ENCODE data around the gene SLC25A19. TPM values are rescaled to one million over a fixed set of nuclear protein-coding genes. Genes with fewer than 3 reads are reported as not detected.

Gene SLC25A19
- total RNA-seq (2022; extraction: Qiagen RNA extraction), result 17.8 to 22.5 TPM (median 20.7 TPM) in 5 replicates

GRCh38 chr17:75289115-75289831 lies at the start of gene SLC25A19:
Gene SLC25A19, minus strand, starts transcription at chr17:75289433. Its CDS starts 2,669 bp downstream, at chr17:75286764.

GRCh38 chr17:75270966-75271232 lies 18.3 kb downstream of the SLC25A19 start, which contains the start of gene MIF4GD:
Gene MIF4GD, minus strand, starts transcription at chr17:75271231. Its CDS starts 1,036 bp downstream, at chr17:75270195.

GRCh38 chr17:75261336-75262111 lies 27.7 kb downstream of the SLC25A19 start, which contains the start of the genes GGA3 and MRPS7:
Gene GGA3, minus strand, starts transcription at chr17:75261606. Its CDS starts 19 bp downstream, at chr17:75261587.
Gene MRPS7, plus strand, starts transcription at chr17:75261879. Its CDS starts 22 bp downstream, at chr17:75261901.

Other genes starting within 250 kb of the SLC25A19 start
- gene ATP5PD, start 242.5 kb downstream of the SLC25A19 start, total RNA-seq (2022; extraction: Qiagen RNA extraction), result 451 to 583 TPM (median 485 TPM) in 5 replicates
- 27.7 to 31.5 TPM (median 29.5 TPM) in 5 replicates for gene KCTD2, start 242.2 kb downstream of the SLC25A19 start, total RNA-seq (2022; extraction: Qiagen RNA extraction)
- 18.6 to 35.9 TPM (median 32.2 TPM) in 5 replicates for gene SLC16A5, start 201.5 kb downstream of the SLC25A19 start, total RNA-seq (2022; extraction: Qiagen RNA extraction)
- 17.3 to 22.0 TPM (median 18.5 TPM) in 5 replicates for gene ARMC7, start 179.5 kb downstream of the SLC25A19 start, total RNA-seq (2022; extraction: Qiagen RNA extraction)
- gene NT5C, start 157.7 kb downstream of the SLC25A19 start, total RNA-seq (2022; extraction: Qiagen RNA extraction), result 73.4 to 135 TPM (median 133 TPM) in 5 replicates
- 762 to 868 TPM (median 811 TPM) in 5 replicates for gene JPT1, start 134.9 kb downstream of the SLC25A19 start, total RNA-seq (2022; extraction: Qiagen RNA extraction)
- gene SUMO2, start 106.5 kb downstream of the SLC25A19 start, total RNA-seq (2022; extraction: Qiagen RNA extraction), result 366 to 386 TPM (median 369 TPM) in 5 replicates
- gene NUP85, start 83.8 kb downstream of the SLC25A19 start, total RNA-seq (2022; extraction: Qiagen RNA extraction), result 91.8 to 113 TPM (median 102 TPM) in 5 replicates
- gene GGA3, start 27.8 kb downstream of the SLC25A19 start, total RNA-seq (2022; extraction: Qiagen RNA extraction), result 23.6 to 32.4 TPM (median 30.9 TPM) in 5 replicates
- 157 to 184 TPM (median 174 TPM) in 5 replicates for gene MRPS7, start 27.6 kb downstream of the SLC25A19 start, total RNA-seq (2022; extraction: Qiagen RNA extraction)
- 31.4 to 39.6 TPM (median 37.2 TPM) in 5 replicates for gene MIF4GD, start 18.2 kb downstream of the SLC25A19 start, total RNA-seq (2022; extraction: Qiagen RNA extraction)
- gene GRB2, start 116.2 kb upstream of the SLC25A19 start, total RNA-seq (2022; extraction: Qiagen RNA extraction), result 90.6 to 102 TPM (median 98.5 TPM) in 5 replicates
- gene TMEM94, start 167.2 kb upstream of the SLC25A19 start, total RNA-seq (2022; extraction: Qiagen RNA extraction), result 38.4 to 52.2 TPM (median 48.2 TPM) in 5 replicates
- gene CASKIN2, start 226.1 kb upstream of the SLC25A19 start, total RNA-seq (2022; extraction: Qiagen RNA extraction), result 6.9 to 12.3 TPM (median 11.1 TPM) in 5 replicates
- 28.7 to 46.0 TPM (median 42.3 TPM) in 5 replicates for gene TSEN54, start 227.1 kb upstream of the SLC25A19 start, total RNA-seq (2022; extraction: Qiagen RNA extraction)
- gene LLGL2, start 236.3 kb upstream of the SLC25A19 start, total RNA-seq (2022; extraction: Qiagen RNA extraction), result 15.6 to 30.3 TPM (median 29.1 TPM) in 5 replicates